C4-2B (cell line): ENCODE measurements around the gene CHST8.

Source experiments
- H3K27ac ChIP-seq: fragments of 450-650 bp; 2 replicates; pipeline ENCODE4 v1.5.1; 2017
- ZFX ChIP-seq: fragments of 450-650 bp; IDR thresholded peaks from 2 replicates; pipeline ENCODE4 v1.6.1; 2017
- TF ChIP-seq, protein P1 (sequence below): fragments of 450-650 bp; conservative IDR thresholded peaks from 2 replicates; pipeline ENCODE4 v1.5.1; 2017; ENCODE audit warnings: mild to moderate bottlenecking

Gene CHST8

GRCh38 chr19:33714149-33714548, 92.4 kb downstream of the CHST8 start:
- H3K27ac ChIP-seq, result no peak overlapping the region
- TF ChIP-seq, protein P1, sequence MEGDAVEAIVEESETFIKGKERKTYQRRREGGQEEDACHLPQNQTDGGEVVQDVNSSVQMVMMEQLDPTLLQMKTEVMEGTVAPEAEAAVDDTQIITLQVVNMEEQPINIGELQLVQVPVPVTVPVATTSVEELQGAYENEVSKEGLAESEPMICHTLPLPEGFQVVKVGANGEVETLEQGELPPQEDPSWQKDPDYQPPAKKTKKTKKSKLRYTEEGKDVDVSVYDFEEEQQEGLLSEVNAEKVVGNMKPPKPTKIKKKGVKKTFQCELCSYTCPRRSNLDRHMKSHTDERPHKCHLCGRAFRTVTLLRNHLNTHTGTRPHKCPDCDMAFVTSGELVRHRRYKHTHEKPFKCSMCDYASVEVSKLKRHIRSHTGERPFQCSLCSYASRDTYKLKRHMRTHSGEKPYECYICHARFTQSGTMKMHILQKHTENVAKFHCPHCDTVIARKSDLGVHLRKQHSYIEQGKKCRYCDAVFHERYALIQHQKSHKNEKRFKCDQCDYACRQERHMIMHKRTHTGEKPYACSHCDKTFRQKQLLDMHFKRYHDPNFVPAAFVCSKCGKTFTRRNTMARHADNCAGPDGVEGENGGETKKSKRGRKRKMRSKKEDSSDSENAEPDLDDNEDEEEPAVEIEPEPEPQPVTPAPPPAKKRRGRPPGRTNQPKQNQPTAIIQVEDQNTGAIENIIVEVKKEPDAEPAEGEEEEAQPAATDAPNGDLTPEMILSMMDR, result no peak
- no peak for TF ChIP-seq ZFX

DNA sequence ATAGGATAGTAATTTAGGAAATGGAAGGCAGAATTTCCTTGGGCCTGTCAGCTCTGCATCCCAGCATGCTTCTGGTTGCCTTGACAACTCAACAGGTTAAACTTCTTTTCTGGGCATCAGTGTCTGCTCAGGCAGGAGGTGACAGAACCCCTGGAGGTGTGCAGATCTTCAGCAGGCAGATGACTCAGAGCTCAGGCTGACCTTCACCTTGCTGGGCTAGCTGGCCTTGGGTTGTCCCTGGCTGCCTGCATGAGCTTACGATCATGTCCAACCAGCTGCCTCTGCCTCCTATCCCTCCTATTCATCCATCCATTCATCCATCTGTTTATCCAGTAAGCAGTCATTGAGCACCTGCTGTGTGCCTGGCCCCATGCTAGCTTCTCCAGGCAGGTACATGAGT, 93.7 kb downstream of the CHST8 start:
- no peak overlapping the region for H3K27ac ChIP-seq
- no peak for TF ChIP-seq ZFX
- TF ChIP-seq, protein P1, result no peak

DNA sequence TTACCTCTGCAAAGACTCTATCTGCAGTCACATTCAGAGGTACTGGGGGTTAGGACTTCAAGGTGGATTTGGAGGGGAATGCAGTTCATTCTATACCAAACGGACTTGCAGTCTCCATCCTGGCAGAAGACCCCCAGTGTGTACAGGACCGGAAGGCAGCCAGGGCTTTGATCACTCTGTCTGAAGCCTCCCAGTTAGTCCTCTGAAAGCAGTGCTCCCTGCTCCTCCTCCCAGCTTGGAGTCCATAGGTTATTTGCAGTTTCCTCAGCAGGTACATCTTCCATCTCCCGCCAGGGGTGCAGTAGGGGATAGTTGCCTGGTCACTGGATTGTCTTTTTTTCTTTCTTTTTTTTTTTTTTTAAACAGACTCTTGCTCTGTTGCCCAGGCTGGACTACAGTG, 96.1 kb downstream of the CHST8 start:
- TF ChIP-seq, protein P1, result no peak
- TF ChIP-seq ZFX, result no peak
- no peak overlapping the region for H3K27ac ChIP-seq

- TF ChIP-seq, protein P1, result no peak
- TF ChIP-seq ZFX, result no peak
- H3K27ac ChIP-seq, result no peak overlapping the region
These were observed 97.0 kb downstream of the CHST8 start for GRCh38 chr19:33718651-33719254.

DNA sequence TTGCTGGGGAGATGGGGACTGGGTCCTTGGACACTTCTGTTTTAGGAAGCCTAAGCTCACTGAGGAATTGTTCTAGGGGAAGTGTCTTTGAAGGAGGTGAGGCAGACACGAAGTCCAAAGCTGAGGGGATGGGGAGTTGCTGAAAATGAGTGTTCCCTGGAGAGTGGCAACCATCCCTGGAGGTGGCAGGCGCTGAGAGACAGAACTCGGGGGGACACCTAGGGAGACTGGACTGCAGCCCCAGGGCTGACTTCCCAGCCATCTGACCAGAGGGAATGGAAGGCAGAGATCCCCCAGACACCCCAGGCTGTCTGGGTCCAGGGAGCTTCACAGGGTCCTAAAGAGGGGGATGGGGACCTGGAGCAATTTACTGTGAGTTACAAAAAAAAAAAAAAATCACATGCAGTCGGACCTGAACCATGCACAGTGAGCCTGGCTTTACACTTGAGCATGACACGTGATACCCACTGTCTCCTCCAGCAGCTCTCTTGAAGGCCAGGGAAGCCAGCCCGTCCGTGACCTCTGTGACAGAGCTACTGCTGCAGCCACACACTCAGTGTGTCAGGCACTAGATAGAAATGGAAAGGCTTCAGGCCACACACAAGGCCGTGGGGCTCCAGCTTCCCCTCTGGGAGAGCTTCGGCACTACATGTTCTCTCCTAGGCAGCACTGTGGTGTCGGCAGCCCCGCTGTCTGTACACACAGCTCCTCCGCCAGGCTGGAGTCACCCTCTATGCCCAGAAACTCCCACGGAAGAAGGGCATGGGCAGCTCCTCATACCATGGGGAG, 97.8 kb downstream of the CHST8 start:
- H3K27ac ChIP-seq, result no peak overlapping the region
- TF ChIP-seq ZFX, result no peak
- TF ChIP-seq, protein P1, result no peak

DNA sequence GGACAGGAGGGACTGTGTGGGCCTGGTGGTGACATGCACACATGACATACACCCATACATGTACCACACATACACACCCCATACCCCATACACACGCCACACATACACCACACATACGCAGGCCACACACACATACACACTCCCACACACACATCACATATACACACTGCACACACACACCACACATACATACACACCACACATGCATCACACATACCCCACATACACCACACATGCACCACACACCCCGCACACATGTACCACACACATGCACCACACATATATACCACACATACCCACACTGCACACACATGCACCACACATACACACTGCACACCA, 98.4 kb downstream of the CHST8 start:
- TF ChIP-seq, protein P1, result no peak
- TF ChIP-seq ZFX, result no peak
- H3K27ac ChIP-seq, result no peak overlapping the region

- TF ChIP-seq, protein P1, result no peak; the same call in 1 of the 2 replicates
- TF ChIP-seq ZFX, result no peak
- H3K27ac ChIP-seq, result no peak overlapping the region
These were observed 99.2 kb downstream of the CHST8 start for GRCh38 chr19:33720691-33721682.
